Measurements from ENCODE around the gene VPS29. TPM values are rescaled to one million over a fixed set of nuclear protein-coding genes. Genes with fewer than 3 reads are reported as not detected.

The VPS29 gene
- total and polyA plus RNA-seq, 2 of the 8 experiments (the other 6 are each of a cell fraction or from before 2014, with no cell fraction given): 59.0 to 74.6 TPM

- TF ChIP-seq CHD7 (IDR thresholded peaks at IDR 0.05; ENCODE audit: insufficient replicate concordance, low read length): no peak
- TF ChIP-seq, protein P1, sequence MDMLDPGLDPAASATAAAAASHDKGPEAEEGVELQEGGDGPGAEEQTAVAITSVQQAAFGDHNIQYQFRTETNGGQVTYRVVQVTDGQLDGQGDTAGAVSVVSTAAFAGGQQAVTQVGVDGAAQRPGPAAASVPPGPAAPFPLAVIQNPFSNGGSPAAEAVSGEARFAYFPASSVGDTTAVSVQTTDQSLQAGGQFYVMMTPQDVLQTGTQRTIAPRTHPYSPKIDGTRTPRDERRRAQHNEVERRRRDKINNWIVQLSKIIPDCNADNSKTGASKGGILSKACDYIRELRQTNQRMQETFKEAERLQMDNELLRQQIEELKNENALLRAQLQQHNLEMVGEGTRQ (IDR thresholded peaks at IDR 0.05; ENCODE audit: low read length): no peak
- TF ChIP-seq EZH2 (IDR thresholded peaks at IDR 0.05; ENCODE audit: low read depth, low read length, severe bottlenecking): no peak
- no peak for TF ChIP-seq GTF2F1 (IDR thresholded peaks at IDR 0.05; ENCODE audit: borderline replicate concordance, low read depth, low read length)
- no peak for TF ChIP-seq GABPA (IDR thresholded peaks at IDR 0.05; ENCODE audit: borderline replicate concordance, insufficient read depth, low read length)
Measured at GRCh38 chr12:110508071-110508586, 6.2 kb upstream of the VPS29 start (continued).
